Suppressor macrophage treated with lipopolysaccharide for 4 hours (primary cell): ENCODE results near the gene KLC4.
"Not testable (repeated sequence)": the region's sequence is repeated elsewhere in the genome, so short reads cannot be mapped to it uniquely, and the experiment has no call there.

Source experiments
- DNase-seq: peaks from one replicate; pipeline ENCODE4 v3.0.0-alpha.2; 2020

KLC4 gene

GRCh38 chr6:43096451-43097097 lies 37.1 kb downstream of the KLC4 start:
- no peak for DNase-seq

DNA sequence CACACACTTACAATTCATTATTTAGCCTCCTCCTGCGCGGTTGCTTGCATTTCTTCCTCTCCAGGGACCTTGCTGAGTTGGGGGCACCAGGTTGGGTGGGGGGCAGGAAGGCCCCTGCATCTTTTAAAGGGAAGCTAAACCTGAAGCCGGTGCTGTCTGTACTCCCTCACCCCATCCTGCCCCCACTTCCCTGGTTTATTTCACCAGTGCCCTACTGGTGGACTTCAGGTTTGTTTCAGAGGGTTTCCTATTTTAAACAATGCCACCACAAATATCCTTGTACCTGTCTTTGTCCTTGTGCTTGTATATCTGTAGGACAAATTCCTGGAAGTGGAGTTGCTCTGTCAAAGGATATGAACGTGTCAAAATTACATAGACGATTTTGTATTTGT lies 37.7 kb downstream of the KLC4 start:
- no peak for DNase-seq

- no peak for DNase-seq
Observed at GRCh38 chr6:43097502-43097901, 38.1 kb downstream of the KLC4 start.

DNA sequence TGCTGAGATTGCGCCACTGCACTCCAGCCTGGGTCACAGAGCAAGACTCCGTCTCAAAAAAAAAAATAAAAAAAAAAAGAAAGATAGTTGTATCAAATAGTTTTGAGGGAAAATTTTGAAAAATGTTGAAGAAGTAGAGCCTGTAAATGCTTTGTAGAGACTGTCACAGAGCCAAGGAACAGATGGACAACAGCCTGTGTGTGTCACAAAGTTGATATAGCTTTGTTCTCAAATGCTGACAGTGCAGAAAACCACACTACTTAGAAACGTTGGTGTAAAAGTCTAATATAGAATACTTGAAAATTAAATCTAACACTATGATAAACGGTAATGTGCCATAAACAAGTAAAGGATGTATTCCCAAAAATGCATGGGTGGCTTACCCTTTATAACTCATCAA lies 42.1 kb downstream of the KLC4 start:
- no peak for DNase-seq

GRCh38 chr6:43103253-43103876 lies 43.9 kb downstream of the KLC4 start:
- DNase-seq = no peak

DNA sequence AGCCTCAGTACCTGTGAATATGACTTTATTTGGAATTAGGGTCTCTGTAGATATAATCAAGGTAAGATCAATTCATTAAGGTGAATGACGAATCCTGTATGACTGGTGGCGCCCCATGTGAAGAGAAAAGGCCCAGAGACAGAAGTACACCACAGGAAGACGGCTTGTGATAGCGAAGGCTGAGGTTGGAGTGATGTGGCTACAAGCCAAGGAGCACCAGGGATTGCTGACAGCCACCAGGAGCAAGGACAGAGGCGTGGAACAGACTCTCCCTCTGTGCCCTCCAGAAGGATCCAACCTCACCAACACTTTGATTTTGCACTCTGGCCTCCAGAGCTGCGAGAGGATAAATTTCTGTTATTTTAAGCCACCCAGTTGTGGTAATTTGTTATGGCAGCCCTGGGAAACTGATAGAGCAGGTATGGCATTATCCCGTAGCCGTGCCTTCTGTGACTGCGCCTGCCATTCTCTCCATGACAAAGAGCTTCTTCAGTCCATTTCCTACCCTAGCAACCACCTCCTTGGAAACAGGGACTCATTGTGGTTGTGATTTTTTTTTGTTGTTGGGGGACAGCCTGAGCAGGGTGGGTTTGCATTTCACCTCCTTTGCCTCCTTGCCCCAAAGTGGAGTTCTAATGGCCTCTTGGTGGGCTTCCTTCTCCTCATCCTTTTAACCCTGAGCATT lies 46.2 kb downstream of the KLC4 start:
- no peak for DNase-seq

DNA sequence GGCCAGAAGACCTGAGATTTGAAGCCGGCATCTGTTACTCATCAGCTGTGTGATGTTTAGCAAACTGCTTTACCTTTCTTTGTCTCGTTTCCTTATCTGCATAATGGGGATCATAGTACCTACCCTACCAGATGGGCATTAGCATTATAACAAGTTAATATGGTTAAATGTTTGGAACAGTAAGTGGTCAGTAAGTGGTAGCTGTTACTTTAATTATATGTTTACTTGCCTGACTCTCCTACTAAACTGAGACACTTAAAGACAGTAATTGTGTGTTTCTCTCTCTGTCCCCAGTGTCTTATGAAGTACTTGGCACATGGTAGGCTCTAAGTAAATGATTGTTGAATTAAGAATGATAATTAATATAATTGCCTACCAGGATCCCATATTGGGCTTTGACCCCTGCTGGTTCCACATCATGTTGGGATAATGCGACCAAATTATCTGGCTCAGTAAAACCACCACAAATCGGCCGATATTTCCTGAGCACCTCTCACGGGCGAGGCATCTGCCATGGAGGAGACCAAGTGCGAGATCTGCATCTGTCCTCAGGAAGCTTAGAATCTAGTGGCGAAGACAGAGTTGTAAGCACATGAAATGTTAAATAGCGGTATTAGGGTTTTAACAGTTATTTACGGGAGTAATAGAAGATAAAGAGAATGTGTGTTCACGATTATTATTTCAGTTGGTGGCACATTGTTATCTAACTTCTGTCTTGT lies 48.1 kb downstream of the KLC4 start:
- no peak for DNase-seq

GRCh38 chr6:43113431-43114260 lies 54.2 kb downstream of the KLC4 start:
- DNase-seq = no peak

- no peak for DNase-seq
Observed at GRCh38 chr6:43115365-43115764, 55.9 kb downstream of the KLC4 start.

DNA sequence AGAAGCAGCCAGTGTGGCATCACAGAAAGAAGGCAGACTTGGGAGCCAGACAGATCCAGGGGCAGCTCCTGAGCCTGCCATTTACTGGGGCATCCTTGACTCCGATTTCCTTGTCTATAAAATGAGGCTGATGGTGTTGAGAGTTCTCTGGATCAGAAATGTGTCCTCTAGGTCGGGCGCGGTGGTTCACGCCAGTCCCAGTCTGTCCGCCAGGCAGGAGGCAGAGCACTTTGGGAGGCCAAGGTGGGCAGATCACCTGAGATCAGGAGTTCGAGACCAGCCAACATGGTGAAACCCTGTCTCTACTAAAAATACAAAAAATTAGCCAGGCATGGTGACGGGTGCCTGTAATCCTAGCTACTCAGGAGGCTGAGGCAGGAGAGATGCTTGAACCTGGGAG lies 58.0 kb downstream of the KLC4 start:
- not testable (repeated sequence) for DNase-seq

- no peak for DNase-seq
Observed at GRCh38 chr6:43119482-43119881, 60.1 kb downstream of the KLC4 start.

GRCh38 chr6:43120101-43120763 lies 60.8 kb downstream of the KLC4 start:
- DNase-seq = no peak

DNA sequence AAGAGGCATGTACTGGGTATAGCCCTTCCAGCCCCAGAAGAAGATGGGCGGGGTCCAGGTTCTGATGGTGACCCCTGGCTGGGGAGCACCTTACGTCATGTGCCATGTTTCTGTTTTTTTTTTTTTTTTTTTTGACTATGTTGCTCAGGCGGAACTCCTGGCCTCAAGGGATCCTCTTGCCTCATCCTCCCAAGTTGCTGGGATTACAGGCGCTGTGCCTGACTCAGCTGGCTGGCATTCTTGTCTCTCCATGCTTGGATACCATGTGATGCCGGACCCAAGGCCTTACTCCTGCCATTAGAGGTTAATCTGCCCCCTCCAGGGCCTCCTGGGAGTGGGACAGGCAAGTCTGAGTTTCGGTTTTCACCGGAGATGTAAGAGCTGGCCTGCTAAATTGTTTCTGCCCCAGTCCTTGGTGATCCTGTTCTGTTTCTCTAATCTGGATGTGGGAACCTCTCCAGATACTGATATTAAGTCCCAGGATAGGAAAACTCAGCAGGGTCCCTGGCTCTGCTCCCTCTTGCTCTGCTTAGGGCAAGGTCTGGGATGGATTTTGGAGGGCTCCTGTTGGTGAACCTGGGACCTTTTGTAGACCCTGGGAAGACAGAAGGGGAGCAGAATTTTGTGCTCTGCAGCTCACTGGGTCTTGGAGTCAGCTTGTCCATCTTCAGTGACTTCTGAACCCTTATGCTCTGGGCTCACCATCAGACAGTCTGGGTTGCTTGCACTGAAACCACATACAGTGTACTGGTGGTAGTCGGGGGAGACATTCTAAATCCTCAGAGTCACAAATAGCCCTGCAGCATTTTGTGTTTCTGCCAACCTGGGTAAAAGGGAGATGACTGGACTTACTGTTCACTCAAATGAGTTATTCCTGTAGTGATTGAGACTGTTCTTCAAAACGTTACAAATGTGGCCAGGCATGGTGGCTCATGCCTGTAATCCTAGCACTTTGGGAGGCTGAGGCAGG lies 61.8 kb downstream of the KLC4 start:
- no peak for DNase-seq

DNA sequence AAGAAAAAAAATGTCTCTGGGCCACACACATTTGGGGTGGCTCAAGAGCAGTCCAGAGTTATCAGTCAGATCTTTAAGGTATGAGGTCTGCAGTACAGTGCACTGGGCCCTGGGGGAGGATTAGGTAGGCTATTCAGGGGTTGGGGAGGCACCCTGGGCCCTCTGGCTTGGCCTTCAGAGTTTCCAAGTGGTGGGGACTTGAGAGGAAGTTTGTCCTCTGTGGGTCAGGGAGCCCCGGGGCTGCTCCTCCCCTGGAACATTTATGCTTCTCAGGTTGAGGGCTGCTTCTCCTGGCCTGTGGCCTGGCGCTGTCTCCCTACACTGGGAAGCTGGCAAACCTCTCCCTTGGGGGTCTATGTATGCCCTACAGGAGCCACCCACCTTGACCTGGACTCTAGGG lies 62.7 kb downstream of the KLC4 start:
- DNase-seq = no peak

- no peak for DNase-seq
Observed at GRCh38 chr6:43123461-43124314, 64.3 kb downstream of the KLC4 start.

DNA sequence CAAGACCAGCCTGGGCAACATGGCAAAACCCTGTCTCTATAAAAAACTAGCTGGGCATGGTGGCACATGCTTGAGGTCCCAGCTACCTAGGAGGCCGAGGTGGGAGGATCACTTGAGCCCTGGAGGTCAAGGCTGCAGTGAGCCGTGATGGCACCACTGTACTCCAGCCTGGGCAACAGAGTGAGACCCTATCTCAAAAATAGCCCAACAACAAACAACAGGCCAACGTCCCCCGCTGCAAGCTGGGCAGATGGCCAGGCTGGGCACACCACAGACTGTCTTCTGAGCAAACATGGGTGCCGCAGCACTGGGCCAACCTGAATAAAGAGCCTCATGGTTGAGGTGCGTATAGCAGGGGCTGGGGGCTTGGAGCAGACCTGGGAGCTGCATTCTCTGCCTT lies 65.0 kb downstream of the KLC4 start:
- DNase-seq = no peak
